ENCODE data around the gene UAP1L1. TPM values are rescaled to one million over a fixed set of nuclear protein-coding genes. Genes with fewer than 3 reads are reported as not detected.

The UAP1L1 gene
- total and polyA plus RNA-seq, 9 of the 15 experiments (the other 6 are each of a cell fraction or from before 2014, with no cell fraction given) = 0.20 to 8.6 (median 3.7) TPM

DNA sequence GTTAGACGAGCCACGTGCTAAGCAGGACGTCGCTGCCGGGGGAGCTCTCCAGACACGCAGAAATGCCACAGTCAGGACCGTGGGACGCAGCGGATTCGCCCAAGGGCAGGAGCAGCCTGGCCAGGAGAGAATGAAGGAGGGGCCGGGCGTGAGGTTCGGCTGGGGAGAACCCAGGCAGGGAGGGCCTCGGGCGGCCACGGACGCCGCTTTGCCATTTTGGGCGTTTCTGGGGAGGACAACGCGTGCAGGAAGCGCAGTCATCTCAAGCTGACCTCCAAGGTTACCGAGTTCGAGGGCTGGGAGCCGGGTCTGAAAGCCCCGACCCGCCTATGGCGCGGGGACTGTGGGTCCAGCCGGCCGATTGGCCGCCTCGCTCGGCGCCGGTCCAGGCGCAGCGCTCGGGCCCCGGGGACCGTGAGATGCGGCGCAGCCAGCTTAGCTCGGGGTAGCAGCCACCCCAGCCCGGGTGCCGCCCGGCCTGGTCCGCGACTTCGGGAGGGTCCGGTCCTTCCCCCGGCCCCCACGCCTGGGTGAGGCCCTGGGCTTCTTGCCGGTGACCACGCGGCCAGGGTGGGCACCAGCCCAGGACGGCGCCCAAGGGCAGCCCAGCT lies 8.7 kb downstream of the UAP1L1 start:
- Histone ChIP-seq H3K79me2 (ENCODE audit: control insufficient read depth, insufficient read depth, low read length) (peaks cover 30% of the 10 kb centered on the region), H3K4me3 (peak overlapping the region; percentile 59), H4K20me1 (replicated peaks; ENCODE audit: control insufficient read depth, insufficient read depth, low read length) (no peaks in the 10 kb centered on the region), H3K9me1 (ENCODE audit: control insufficient read depth, insufficient read depth, low read length) (no peaks in the 10 kb centered on the region), H2AFZ (ENCODE audit: low read depth, low read length) (peak overlapping the region; percentile 64), H3K27me3 (ENCODE audit: control insufficient read depth in 2 of 2, insufficient read depth in 2 of 2, low read length in 2 of 2) (no peaks in the 10 kb centered on the region), H3K36me3 (ENCODE audit: control insufficient read depth, insufficient read depth, low read length) (peaks cover 26% of the 10 kb centered on the region), H3K9me3 (replicated peaks; ENCODE audit: control insufficient read depth, insufficient read depth, low read depth, low read length) (no peaks in the 10 kb centered on the region), H3K4me1 (replicated peaks in 1 of 2; ENCODE audit: control insufficient read depth in 2 of 2, insufficient read depth in 2 of 2, low read length in 2 of 2) (peaks cover 32 to 69% of the 10 kb centered on the region in 2 experiments; a peak in 4 of 5 replicates), H3K4me2 (ENCODE audit: insufficient read depth, low read length) (peak overlapping the region; percentile 86), H3K27ac (ENCODE audit: extremely low read depth, low read depth, low read length) (peak overlapping the region; percentile 87), H3K9ac (ENCODE audit: insufficient read depth in 1 of 2, low read depth in 2 of 2, low read length in 2 of 2) (peak overlapping the region; percentile 82 to 94)
- DNase-seq (ENCODE audit: extremely low read depth in 1 of 4, low spot score in 3 of 4) = peak in 2 of 4 experiments; percentile 40 to 57
- under 1% methylated on average over 56 of the region's 58 CpGs for WGBS (ENCODE audit: insufficient coverage, low coverage, missing lambda C conversion rate)
- TSS peak; percentile 87 for BruUV-seq (replicated peaks)
- intact Hi-C loops (cut with micrococcal nuclease) (loop anchor here (2.0 kb wide), 2 partner anchors 17 to 65 kb away; no protein-coding TSS in a partner anchor), in situ Hi-C loops (cut with MboI) (no loop called here)
- peak; percentile 35 for ATAC-seq
- ChIA-PET CTCF (ENCODE audit: low intra/inter-chr PET ratio) (interaction anchor here (1.2 kb wide), 1 partner anchor 141 kb away, joined by 6 read pairs; the partner anchor contains the start of gene RNF224), POLR2A (interaction anchor here (0.6 to 3.3 kb wide), 12 partner anchors 11 to 279 kb away, joined by 3 to 18 read pairs (median 4); partner anchors contain the start of genes RABL6, RNF224, SAPCD2 and TUBB4B)
- peak; percentile 80 for FAIRE-seq
- TF ChIP-seq IFI16 (CRISPR knock-in tag; IDR thresholded peaks at IDR 0.05) (no peak), MYC (IDR thresholded peaks at IDR 0.05; ENCODE audit: low read depth, low read length) (no peak), MYC (CRISPR knock-in tag; IDR thresholded peaks at IDR 0.05; ENCODE audit: borderline replicate concordance, low read depth) (no peak), ZNF586 (CRISPR knock-in tag; conservative IDR thresholded peaks at IDR 0.05) (no peak), HMG20A (CRISPR knock-in tag; conservative IDR thresholded peaks at IDR 0.05) (no peak), KDM4B (IDR thresholded peaks at IDR 0.05; ENCODE audit: borderline replicate concordance in 2 of 2, low read depth in 1 of 2) (no peak), KAT8 (IDR thresholded peaks at IDR 0.05; ENCODE audit: low read depth) (no peak), ZNF347 (CRISPR knock-in tag; IDR thresholded peaks at IDR 0.05; ENCODE audit: low read depth) (no peak), TAL1 (IDR thresholded peaks at IDR 0.05) (no peak), RBBP5 (IDR thresholded peaks at IDR 0.05; ENCODE audit: borderline replicate concordance, insufficient read depth, low read length, poor library complexity, severe bottlenecking) (peak; percentile 56), MTF1 (CRISPR knock-in tag; IDR thresholded peaks at IDR 0.05; ENCODE audit: borderline replicate concordance) (no peak), ZNF3 (CRISPR knock-in tag; IDR thresholded peaks at IDR 0.05) (no peak), NELFE (IDR thresholded peaks at IDR 0.05; ENCODE audit: insufficient read depth, insufficient read length) (no peak), MYNN (IDR thresholded peaks at IDR 0.05) (no peak), MYNN (CRISPR knock-in tag; IDR thresholded peaks at IDR 0.05) (no peak), USF2 (CRISPR knock-in tag; IDR thresholded peaks at IDR 0.05) (no peak), ZNF668 (CRISPR knock-in tag; IDR thresholded peaks at IDR 0.05) (no peak), BRD9 (IDR thresholded peaks at IDR 0.05; ENCODE audit: low read depth, partially characterized antibody) (no peak)
- TF ChIP-seq, protein P1, sequence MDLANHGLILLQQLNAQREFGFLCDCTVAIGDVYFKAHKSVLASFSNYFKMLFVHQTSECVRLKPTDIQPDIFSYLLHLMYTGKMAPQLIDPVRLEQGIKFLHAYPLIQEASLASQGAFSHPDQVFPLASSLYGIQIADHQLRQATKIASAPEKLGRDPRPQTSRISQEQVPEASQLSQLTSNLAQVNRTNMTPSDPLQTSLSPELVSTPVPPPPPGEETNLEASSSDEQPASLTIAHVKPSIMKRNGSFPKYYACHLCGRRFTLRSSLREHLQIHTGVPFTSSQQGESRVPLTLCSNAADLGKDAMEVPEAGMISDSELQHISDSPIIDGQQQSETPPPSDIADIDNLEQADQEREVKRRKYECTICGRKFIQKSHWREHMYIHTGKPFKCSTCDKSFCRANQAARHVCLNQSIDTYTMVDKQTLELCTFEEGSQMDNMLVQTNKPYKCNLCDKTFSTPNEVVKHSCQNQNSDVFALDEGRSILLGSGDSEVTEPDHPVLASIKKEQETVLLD (IDR thresholded peaks at IDR 0.05) = no peak
- TF ChIP-seq, protein P2, sequence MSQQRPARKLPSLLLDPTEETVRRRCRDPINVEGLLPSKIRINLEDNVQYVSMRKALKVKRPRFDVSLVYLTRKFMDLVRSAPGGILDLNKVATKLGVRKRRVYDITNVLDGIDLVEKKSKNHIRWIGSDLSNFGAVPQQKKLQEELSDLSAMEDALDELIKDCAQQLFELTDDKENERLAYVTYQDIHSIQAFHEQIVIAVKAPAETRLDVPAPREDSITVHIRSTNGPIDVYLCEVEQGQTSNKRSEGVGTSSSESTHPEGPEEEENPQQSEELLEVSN (IDR thresholded peaks at IDR 0.05; ENCODE audit: borderline replicate concordance in 1 of 2, extremely low read depth in 1 of 2, insufficient read depth in 1 of 2, insufficient read length in 1 of 2, low read depth in 1 of 2, low read length in 1 of 2, poor library complexity in 1 of 2, severe bottlenecking in 1 of 2) = peak in 1 of 2 experiments; percentile 36

Measured in K562 (cell line).